NCI-H1436 (cell line): ENCODE data around the gene SCFD2.

ENCODE experiments used
- DNase-seq: peaks from one replicate; lab custom pipeline; 2025; lab: John Stamatoyannopoulos, UW

SCFD2 gene

DNA sequence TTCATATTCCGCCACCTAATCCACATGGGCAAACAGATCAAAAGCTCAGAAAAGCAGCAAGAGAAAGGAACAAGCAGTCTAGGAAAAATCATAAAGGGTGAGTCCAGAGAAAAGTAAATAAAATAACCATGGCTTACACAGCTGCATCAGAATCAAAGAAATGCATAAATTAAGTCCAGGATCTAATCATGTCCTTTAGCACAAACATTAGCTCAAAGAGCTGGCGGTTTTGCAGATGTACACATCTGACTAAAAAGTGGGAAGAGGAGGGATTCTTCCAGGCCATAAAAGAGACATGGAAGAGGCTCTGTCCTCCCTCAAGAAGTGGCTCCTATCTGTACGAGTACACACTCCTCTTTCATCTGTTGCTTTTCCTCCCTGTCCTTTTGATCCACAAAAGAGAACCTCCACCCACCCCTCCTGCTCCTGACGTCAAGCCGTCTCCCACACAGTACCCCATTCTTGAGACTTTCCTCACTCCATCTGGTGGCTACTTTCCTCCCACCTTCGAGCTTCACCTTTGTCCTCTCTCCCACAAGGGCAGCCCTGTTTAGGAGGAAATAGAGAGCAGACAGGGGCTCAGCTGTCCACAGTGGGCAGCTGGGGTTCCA, 411.2 kb downstream of the SCFD2 start:
- DNase-seq, result no peak

DNA sequence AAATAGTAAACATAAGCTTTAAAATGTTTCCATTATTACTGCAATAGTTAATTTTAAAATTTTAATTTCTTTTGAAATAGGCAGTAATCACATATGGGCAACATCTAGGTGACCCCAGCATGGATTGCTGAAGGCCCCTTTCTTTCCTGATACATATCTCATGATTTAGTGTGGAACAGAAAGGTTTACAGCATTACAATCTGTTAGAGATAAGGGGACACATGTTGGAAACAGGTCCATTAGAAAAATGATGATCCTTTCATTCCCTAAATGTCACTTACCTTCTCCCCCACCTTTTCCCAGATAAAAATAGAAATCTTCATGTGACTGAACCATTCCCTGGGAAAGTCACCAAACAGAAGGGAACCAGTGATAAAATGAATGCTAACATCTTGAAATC, 413.3 kb downstream of the SCFD2 start:
- DNase-seq, result no peak

DNA sequence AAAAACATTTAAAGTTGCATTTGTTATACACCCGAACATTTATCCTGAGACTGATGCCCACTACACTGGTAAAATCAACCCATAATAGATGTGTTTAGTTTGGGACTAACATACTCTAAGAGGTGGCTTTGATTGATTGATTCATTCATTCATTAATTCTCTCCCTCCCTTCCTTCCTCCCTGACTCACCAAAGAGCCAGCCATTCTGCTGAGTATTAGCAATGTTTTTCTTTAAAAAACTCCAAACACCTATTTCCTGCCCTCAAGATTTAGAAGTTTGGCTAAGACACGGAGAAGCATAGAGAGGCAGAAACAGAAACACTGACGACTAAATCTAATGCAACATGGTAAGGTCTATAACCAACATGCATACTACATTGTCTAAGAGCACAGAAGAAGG, 414.8 kb downstream of the SCFD2 start:
- no peak for DNase-seq

DNA sequence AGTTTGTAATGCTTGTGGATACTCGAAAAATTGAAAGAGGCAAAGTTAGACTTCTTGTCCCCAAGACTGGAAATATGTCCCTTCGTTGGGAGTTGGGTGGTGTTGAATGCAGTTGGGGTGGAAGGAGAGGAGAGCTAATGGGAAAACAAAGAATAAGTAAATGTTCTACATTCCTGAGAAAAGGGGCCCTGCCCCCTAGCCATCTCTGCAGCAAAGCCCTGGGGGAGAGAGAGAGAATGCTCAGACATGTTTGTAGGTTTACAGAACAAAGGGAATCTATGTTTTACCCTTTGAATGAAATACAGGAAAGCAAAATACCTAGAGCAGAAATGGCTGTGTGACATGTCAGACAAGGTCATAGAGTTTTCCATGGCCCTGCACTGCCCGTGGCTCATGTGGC, 415.6 kb downstream of the SCFD2 start:
- no peak for DNase-seq

DNA sequence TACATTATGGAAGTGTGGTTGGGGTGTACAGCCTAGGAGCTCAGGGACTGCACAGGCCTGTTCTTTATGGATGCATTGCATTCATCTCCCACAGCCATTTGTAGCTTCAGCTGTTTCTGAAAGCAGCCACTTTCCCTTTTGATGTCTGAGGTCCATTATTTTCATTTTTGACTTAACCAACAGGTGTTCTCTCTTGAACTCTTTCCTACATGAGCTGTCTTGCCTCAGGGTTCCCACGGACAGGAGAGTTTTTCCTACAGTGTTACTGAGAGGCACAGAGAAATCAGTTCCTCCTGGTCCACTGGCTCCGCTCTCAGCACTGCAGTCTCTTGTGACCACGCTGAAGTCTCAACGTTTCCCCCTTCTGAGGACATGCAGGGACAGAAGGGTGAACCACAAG, 416.5 kb downstream of the SCFD2 start:
- DNase-seq, result no peak

DNA sequence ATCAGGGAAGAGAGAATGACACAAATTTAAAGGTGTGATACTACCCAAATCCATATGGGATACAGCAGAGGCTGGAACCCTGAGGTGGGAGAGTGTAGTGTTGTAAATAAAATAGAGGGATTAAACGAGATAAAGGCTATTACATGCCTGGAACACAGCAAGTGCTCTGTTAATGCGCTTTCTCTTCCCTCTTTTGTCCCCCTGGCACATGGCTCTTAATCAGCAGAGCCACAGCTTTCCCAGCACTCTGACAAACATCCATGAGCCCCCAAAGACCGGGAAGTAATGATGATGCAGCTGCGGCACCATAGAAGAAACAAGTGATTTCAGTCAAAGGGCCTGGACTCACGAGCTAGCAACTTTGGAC, 417.8 kb downstream of the SCFD2 start:
- DNase-seq, result no peak

DNA sequence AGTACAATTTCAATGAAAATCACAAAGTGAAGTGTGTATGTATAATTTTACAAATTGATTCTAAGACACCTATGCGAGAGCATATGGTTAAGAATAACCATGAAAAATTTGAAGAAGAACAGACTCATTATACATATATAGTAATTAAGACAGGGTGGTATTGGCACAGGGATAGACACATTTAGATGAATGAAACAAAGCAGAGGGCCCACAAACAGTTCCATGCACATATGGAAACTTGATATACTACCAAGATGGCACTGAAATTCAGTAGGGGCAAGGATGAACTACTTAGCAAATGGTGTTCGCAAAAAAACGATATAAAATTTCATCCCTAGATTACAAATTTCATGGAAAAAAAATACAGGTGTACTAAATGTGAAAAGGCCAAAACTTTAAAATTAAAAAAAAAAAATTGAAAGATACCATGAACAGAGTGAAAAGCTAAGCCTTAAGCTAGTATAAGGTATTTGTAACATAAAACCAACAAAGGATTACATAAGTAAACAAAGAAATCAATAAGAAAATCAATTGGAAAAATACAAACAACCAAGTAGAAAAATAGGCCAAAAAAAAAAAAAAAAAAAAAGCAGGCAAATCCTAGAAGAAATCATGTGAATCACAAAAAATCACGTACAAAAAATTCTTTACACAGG, 418.3 kb downstream of the SCFD2 start:
- DNase-seq, result no peak

DNA sequence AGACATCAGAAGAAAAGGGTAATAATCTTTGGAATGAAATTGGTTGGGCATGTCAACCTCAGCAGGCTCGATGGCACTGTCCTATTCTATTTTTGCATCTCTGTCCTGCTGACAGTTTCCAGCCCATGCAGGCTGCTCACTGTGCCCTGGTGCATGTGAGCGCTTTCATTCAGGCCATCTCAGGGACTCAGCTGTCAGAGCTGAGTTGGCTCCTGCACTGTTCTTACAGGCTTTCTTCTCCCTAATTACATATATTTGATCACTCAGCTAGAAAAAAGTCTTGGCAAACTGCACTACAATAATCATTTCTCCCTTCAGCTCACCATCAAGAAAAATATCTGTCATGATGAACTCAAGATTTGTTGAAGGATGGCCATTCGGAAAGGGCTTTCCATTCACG, 419.0 kb downstream of the SCFD2 start:
- DNase-seq, result no peak

DNA sequence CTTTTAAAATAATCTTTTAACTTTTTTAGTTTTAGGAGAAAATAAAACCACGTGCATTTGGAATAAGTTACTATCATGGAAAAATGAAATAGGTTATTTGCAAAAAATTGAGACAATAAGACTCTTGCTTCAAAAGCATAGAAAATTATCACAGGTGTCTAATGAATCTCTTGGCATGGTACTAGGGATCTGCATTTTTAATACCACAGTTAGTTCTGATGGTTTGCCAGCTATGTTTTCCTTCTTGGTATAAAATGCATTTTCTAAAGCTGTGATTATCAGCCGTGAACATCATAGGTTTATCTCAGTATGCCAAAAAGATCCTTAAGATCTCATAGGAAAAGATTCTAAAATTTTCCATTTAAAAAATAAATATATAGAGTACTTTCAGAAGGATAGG, 419.9 kb downstream of the SCFD2 start:
- DNase-seq, result no peak

DNA sequence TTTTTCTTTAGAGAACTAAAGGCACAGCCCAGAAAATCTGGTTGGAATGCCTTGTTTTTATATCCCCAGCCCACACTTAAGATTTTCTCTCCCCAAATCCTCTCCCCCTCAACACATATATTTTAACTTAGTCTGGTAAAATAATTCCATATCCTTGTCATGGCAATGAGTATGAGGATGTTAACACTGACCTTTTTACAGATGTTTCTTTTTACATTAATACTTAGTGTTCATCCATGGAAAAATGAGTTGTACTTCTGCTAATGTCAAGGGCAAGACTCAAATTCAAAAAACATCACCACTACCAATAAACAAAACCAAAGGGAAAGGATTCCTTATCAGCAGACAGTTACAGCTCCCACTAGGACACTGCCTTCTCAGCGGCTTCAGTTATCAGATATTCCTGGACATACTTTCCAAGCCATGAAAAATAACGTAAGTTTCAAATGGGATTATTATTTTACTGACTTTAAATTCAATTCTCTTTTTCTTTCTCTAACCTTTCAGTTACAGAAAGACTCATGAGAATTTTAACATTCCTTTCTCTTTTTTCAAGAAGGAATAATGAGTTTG, 420.4 kb downstream of the SCFD2 start:
- DNase-seq, result no peak

DNA sequence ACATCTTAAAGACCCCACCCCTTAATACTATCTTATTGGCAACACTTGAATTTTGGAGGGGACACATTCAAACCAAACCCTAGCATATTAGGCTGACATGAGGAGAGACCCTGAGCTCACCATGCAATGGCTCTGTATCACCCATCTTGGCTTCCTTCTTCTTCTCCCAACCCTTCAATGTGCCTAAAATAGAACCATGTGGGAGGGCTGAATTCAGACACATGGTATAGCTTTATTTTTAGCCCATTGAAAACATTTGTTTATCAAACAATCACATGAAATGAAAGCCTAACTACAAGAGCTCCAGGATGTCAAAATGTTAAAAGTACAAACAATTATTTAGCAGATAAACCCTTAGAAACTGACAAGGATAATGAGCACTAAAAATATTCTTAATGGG, 422.2 kb downstream of the SCFD2 start:
- no peak for DNase-seq

DNA sequence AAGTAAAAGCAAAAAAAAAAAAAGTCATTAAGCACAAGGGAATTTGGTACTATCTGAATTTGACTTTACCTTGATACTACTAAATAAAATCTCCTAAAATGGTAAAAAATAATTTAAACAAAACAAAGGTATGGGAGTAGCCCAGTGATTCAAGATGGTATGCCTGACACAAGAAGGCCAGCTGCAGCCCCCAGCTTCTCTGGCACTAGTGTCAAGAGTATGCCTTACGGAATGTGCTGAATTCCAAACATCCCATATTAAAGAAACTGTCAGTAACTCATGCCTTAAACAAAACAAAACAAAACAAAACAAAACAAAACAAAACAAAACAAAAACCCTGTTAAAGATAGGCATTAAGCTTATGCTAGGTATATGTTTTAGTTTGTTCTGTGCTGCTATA, 422.9 kb downstream of the SCFD2 start:
- DNase-seq, result no peak

DNA sequence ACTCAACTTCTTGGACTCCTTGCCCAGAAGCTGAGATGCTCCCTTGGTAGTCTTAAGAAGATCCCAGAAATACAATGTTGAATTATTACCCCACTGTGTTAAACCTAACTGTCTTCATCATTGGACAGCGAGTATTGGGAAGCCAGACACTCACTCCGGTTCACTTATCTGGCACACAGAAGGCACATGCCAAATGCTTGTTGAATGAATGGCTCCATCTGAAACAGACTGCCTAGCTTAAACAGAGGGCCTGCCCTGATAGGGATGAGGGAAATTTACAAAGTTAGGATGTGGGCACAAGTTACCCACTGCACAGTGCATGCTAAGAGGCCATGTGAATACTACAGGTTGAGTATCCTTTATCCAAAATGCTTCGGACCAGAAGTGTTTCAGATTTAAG, 424.4 kb downstream of the SCFD2 start:
- DNase-seq, result no peak

DNA sequence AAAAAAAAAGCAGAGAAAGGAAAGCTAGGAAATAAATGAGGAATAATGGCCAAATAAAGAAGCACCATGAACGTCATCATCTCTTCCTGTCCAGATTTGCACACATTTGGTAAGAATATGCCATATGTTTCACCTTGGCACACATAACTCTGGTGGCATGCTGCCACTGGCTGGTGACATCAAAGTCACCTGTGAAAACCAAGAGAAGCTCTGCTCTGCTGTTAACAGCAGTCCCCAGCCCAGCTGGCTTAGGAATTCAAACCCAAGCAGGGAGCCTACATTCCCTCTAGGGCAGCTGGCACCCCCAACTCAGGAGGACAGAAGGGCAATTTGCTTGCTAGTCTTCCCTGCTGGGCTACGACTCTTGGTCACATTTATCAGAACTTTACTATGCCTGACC, 426.1 kb downstream of the SCFD2 start:
- DNase-seq, result no peak

DNA sequence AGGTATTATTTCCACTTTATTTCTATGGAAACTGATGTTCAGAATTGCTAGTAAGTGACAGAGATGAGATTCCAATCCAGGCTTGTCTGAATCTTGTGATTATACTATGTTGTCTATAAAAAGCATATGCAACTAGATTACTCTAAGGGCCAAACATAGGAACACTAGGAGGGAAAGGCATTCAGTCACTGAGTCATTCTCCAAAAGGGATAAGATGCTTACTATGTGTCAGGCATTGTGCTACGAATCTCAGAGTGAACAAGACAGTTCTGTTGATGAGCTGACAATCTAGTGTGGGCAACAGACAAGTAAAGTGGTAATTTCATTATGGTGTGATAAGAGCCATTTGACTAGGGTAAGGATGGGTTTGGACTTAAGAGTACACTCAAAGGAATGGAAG, 426.5 kb downstream of the SCFD2 start:
- no peak for DNase-seq

DNA sequence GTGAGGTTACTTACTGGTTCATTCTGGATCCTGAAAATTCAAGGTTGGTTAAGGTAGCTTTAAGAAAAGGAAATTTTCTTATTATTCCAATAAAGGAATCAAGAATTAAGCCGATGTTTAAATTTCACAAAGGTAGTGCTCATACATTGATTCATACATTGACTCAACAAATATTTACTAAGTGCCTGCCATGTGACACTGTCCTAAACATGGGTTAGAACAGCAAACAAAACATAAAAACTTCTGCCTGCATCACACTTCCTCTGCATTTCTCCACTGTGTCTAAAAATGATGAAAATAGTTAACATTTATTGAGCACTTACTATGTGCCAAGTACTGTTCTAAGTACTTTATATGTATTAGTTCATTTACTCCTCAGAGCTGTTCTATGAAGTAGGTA, 428.0 kb downstream of the SCFD2 start:
- no peak for DNase-seq

DNA sequence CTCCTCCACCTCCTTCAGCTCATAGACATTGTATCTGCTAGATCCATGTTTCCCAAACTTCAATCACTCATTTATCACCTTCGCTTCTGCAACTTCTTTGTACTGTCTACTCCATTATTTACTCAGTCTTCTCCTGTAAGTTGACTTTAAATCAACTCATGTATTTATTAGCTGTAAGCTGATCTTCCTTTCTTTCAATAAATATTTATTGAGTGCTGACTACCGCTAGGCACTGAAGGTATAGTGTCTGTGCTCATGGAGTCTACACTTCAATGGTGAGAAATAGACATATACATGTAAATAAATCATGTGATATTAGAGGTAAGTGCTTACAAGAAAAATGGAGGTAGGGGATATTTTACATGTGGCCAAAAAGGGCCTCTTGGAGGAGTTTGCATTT, 429.1 kb downstream of the SCFD2 start:
- DNase-seq, result no peak

DNA sequence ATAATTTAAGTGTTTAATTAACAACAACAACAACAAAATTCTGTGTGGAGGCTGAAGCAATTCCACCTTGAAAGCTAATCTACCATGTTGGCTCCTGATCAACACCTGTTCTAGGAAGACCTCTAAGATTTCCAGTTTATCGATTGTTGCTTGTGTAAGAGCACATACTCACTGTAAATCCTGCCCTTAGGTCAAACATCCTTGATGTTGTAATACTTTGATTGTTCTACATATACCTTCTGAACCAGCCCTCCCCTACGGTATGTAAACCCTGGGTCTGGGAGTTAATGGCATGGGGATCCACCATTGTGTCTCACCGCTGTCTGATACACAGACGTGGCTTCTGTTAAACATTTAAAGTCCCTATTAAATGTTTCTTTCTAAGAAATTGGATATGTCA, 430.5 kb downstream of the SCFD2 start:
- DNase-seq, result no peak

DNA sequence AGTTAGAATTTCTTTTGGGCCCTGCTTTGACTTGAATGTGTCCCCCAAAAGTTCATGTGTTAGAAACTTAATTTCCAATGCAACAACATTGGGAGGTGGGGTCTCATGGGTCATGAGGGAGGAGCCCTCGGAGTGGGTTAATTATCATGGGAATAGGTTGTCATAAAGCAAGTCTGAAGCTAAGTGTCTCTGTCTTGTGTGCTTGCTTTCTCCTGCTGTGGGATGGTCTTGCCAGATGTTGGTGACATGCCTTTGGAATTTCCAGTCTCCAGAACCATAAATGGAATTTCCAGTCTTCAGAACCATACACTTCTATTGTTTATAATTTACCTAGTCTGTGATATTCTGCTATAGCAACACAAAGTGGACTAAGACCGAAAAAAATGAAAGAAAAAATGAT, 432.1 kb downstream of the SCFD2 start:
- no peak for DNase-seq

DNA sequence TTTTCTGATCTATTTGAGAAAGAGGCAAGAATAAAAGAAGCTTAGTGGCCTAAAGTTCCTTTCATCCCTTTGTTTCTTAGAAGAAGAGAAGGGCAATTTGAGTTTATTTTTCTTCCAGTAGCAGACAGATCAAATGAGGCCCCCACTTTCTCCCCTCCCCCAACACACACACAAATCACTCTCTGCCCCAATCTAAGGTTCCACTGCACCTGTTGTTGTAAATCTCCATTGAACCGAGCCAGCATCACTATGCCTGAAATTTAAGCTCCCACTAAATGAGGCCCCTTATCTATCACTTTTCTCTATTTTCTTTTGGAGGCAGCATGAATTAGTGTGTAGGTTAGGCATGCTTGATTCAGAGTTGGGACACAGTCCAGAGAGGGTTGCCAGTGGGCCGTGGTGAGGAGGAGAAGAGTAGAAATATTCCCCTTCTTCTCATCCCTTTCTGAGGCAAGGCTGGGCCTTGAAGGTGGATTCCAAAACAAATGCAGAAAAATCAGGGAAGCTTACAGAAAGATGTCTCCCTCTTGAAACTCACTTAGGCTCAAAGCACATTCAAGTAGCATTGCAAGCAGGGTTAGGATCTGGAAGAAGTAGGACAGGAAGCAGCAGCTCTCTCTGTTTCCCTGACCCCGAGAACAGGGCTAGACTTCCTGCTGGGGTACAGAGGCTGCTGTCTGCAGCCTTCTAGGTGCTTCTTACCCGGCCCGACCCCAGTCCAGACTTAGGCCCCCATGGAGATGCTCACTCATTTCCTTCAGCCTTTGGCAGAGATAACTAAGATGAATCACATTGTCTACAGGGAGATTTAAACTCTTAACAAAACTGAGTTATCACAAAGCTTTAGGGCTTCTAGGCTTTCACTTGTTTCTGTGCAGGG, 433.0 kb downstream of the SCFD2 start:
- DNase-seq, result no peak

DNA sequence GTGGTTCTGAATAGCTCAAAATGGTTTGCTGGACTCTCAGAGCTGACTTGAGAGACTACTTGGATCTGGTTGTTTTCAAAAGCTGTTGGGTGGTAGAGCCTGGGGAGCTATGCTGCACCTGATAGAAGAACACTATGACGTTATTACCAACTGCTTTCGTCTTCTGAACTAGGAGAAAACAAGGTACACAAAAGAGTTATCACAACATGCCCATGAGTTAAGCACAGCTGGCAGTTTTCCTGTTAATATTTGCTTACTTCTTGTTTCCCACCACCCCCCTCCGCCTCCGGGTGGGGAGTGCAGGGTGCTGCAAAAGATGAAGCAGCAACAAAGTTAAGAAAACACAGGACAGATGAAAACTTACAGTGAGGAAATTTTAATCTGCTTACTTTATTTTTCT, 434.6 kb downstream of the SCFD2 start:
- no peak for DNase-seq

DNA sequence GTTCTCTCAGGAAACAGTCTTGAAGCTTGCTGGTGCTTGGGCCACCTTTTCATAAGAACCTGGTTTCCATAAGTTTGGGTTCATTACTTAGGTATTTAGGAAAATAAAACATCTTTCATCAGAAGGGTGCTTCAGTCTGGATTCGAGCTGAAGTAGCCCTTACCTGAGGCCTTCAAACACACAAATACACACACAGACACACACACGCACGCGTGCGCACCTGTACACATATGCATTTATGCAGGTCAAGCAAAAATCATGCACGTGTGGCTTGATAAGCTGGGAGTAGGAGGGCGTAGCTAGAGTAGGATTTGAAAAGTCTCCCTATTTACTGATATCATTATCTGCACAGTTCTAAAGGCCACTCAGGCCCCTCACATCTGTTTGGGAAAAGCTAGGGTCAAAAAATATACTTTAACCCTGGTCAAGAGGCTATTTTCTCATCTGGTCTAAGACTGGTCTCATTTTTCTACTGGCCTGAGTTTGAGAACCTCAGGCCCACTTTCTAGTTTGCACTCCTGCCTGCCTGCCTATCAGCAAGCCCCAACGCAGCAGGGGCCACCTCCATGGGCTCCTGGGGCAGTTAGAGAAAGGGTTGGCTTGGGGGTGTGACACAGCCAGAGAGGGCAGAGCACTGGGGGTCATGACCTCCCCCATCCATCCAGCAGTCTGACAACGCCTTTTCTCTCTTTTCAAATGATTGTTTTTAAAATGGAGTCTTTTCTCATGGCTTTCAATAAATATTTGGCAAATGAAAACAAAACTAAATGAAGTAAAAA, 439.5 kb downstream of the SCFD2 start:
- no peak for DNase-seq
